Raji (cell line): ENCODE results near the gene RPS6KL1.

Source experiments
- POLR2A ChIP-seq: IDR thresholded peaks from 2 replicates; pipeline ENCODE4 v1.6.1; 2011; ENCODE audit warnings: low read depth, low read length, control low read depth; ENCODE audit not compliant: insufficient read depth

RPS6KL1 gene

GRCh38 chr14:74954232-74954946 lies 31.3 kb upstream of the RPS6KL1 start:
- TF ChIP-seq POLR2A, result no peak

GRCh38 chr14:74953686-74954085 lies 30.6 kb upstream of the RPS6KL1 start:
- no peak for TF ChIP-seq POLR2A

- TF ChIP-seq POLR2A, result no peak
These were observed 29.8 kb upstream of the RPS6KL1 start for GRCh38 chr14:74952697-74953484.

GRCh38 chr14:74952180-74952665 lies 29.2 kb upstream of the RPS6KL1 start:
- no peak for TF ChIP-seq POLR2A

- TF ChIP-seq POLR2A, result no peak
These were observed 28.6 kb upstream of the RPS6KL1 start for GRCh38 chr14:74951443-74952179.

- no peak for TF ChIP-seq POLR2A
These were observed 27.9 kb upstream of the RPS6KL1 start for GRCh38 chr14:74950795-74951442.

- TF ChIP-seq POLR2A, result no peak
These were observed 27.0 kb upstream of the RPS6KL1 start for GRCh38 chr14:74949859-74950573.

GRCh38 chr14:74949191-74949601 lies 26.1 kb upstream of the RPS6KL1 start:
- TF ChIP-seq POLR2A, result no peak

- no peak for TF ChIP-seq POLR2A
These were observed 25.4 kb upstream of the RPS6KL1 start for GRCh38 chr14:74948228-74949175.

GRCh38 chr14:74947353-74948227 lies 24.5 kb upstream of the RPS6KL1 start:
- no peak for TF ChIP-seq POLR2A

- TF ChIP-seq POLR2A, result no peak
These were observed 23.7 kb upstream of the RPS6KL1 start for GRCh38 chr14:74946659-74947281.
